Measurements from ENCODE around the gene UQCC5. TPM values are rescaled to one million over a fixed set of nuclear protein-coding genes. Genes with fewer than 3 reads are reported as not detected.

UQCC5 gene
- total RNA-seq, 1 donor from 2014 or later, result 2.4 TPM

GRCh38 chr3:52495777-52496602, 40.4 kb upstream of the UQCC5 start:
- no peak overlapping the region for H3K4me3 ChIP-seq (ENCODE audit: low read depth, low read length)
- DNase-seq (ENCODE audit: low read depth), result peak; percentile 9
- no peak for TF ChIP-seq CTCF (conservative IDR thresholded peaks at IDR 0.05; ENCODE audit: low read depth, low read length)

DNA sequence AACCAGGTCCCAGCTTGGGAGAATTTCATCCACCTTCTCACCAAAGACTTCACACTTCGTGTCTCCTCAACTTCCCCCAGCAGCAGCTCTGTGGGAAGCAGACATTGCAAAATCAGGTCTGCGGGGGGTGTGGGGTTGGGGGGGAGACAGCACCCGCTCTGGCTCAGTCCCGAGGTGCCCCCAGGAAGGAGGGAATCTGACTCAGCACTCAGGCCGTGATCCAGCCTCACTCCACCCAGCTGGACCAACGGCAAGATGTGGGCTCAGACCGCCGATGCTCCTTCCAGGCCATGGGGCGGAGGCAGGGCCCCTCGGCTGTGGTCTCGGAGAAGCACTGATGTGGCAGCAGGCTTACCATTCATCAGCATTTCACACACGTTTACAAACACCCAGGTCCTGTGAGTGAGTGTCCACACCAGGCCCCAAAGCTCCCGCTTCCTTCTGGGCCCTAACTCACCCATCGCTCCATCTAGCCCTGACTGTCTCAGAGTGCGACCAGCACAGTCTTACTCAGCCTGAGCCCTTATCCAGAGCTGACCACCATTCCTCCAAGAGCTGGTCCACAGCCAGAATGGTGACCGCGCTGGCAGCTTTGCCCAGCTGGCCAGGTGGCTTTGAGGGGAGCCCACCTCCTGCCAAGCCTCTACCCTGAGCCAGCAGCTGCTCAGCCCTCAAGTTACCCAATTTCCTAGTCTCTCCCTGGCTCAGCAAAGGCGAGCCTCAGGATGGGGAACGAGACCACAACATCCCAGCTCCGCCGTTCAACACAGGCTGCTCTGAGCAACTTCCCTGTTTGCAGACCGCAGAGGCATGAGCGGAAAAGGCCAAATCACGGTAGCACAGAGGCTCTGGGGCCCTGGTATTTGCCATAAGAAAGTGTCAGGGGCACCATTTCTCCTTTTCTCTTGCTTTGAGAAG, 38.0 kb upstream of the UQCC5 start:
- DNase-seq (ENCODE audit: low read depth), result no peak
- no peak for TF ChIP-seq CTCF (conservative IDR thresholded peaks at IDR 0.05; ENCODE audit: low read depth, low read length)
- no peak overlapping the region for H3K4me3 ChIP-seq (ENCODE audit: low read depth, low read length)

DNA sequence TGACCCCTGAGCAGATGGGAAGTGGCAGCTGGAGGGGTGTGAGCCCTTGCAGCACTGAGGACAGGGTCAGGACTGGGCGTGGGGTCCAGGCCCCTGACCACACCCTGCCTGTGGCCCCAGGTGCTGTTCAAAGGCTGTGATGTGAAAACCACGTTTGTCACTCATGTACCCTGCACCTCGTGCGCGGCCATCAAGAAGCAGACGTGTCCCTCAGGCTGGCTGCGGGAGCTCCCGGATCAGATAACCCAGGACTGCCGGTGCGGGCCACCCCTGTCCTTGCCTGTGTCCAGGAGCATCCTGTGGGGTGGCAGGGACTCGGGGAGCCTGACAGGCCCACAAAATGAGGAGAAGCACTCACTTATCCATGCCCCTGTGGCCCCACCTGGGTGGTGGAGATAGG, 35.4 kb upstream of the UQCC5 start:
- no peak for TF ChIP-seq CTCF (conservative IDR thresholded peaks at IDR 0.05; ENCODE audit: low read depth, low read length)
- H3K4me3 ChIP-seq (ENCODE audit: low read depth, low read length), result no peak overlapping the region
- DNase-seq (ENCODE audit: low read depth), result no peak

DNA sequence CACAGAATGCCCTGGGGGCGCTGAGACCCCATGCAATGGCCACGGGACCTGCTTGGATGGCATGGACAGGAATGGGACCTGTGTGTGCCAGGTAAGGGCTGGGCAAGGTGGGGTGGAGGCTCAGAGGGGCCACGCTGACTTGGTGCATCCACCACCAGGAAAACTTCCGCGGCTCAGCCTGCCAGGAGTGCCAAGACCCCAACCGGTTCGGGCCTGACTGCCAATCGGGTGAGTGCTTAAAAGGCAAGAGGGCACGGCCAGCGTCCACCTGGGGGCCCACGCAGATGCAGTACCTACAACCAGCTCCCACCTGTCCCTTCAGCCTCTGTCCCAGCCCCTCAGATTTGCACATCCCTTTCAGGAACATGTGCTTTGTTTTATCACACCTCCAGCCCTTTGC, 34.4 kb upstream of the UQCC5 start:
- DNase-seq (ENCODE audit: low read depth), result no peak
- no peak for TF ChIP-seq CTCF (conservative IDR thresholded peaks at IDR 0.05; ENCODE audit: low read depth, low read length)
- no peak overlapping the region for H3K4me3 ChIP-seq (ENCODE audit: low read depth, low read length)

GRCh38 chr3:52502808-52503350, 33.5 kb upstream of the UQCC5 start:
- DNase-seq (ENCODE audit: low read depth), result no peak
- no peak for TF ChIP-seq CTCF (conservative IDR thresholded peaks at IDR 0.05; ENCODE audit: low read depth, low read length)
- H3K4me3 ChIP-seq (ENCODE audit: low read depth, low read length), result no peak overlapping the region

DNA sequence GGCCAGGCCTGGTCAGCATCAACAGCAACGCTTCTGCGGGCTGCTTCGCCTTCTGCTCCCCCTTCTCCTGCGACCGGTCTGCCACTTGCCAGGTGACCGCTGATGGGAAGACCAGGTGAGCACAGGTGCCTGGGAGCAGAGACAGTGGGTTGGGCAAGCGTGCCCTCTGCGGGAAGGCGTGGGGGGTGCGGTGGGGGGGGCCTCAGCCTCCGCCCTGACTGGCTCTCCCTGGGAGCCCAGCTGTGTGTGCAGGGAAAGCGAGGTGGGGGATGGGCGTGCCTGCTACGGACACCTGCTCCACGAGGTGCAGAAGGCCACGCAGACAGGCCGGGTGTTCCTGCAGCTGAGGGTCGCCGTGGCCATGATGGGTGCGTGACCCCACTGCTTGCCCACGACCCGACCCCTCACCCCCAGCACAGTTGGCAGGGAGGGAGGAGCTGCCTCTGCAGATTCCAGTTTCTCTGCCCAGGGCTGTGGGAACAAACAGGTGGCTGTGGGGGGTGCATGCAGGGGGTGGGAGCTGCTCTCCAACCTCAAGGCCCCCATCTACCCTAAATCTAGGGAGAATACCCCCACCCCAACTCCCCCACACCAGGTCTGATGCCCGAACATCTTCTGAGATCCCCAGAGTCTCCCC, 32.5 kb upstream of the UQCC5 start:
- no peak for DNase-seq (ENCODE audit: low read depth)
- H3K4me3 ChIP-seq (ENCODE audit: low read depth, low read length), result no peak overlapping the region
- no peak for TF ChIP-seq CTCF (conservative IDR thresholded peaks at IDR 0.05; ENCODE audit: low read depth, low read length)
